Stimulated activated CD4-positive, alpha-beta T cell treated with anti-CD3 and anti-CD28 coated beads, Interleukin-4, amount 100 ng/mL, for 48 hours (primary cell): ENCODE results near the gene GNAZ.
"Not testable (repeated sequence)": the region's sequence is repeated elsewhere in the genome, so short reads cannot be mapped to it uniquely, and the experiment has no call there.

Source experiments
- DNase-seq, 2 donors: peaks; one replicate each; pipeline ENCODE4 v3.0.0-alpha.2; 2020; ENCODE audit warnings: low read depth in 2 of 2

The GNAZ gene

DNA sequence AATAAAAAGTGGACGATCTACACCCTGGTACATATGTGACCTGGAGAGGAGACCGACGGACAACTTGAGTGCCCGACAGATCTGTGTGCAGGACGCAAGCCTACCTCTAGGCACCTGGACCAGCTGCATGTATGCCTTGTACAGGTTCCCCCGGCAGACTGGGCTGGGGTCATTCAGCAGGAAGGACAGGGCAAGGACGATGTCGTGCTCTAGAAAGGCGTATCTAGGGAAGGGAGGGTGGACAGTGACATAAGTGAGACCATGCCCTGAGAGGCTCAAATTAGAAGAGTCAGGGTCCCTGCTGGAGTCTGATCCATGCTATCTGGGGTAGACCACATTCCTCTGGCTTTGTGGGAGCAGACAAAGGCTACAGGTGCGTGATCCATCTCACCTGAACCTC is 63.6 kb downstream of the GNAZ start:
- no peak for DNase-seq

DNA sequence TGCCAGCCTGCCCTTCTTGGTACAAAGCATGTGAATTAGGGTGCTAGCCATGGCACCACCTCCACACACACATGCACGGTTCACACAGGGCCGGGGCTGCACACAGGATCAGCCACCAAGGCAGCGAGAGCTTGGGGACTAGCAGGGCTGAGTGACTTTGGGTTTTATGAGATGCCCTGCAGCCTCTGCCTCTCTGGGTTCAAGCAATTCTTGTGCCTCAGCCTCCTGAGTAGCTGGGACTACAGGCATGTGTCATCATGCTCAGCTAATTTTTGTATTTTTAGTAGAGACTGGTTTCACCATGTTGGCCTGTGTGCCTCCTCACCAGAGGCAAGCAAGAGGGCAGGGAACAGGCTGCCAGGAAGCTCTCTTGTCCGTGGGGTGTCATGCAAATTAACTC is 66.7 kb downstream of the GNAZ start:
- not testable (repeated sequence) for DNase-seq

DNA sequence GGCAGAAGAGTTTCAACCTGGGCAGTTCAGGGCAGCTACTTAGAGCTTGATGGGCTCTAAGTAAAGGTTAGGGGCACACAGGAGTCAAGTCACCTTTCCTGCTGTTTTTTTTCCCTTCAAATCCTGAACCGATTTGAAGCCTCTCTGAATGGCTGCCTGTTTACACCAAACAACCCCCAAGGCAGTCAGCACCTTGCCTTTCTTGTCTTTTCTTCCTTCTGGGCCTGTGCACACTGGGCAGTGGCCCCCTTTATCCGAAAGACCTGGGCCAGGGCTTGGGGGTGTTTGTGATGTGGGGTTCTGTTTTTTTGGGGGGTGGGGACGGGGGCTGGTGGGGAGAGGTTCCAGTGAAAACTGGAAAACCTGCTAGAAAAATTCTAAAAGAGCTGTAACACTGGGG is 67.1 kb downstream of the GNAZ start:
- DNase-seq: no peak

DNA sequence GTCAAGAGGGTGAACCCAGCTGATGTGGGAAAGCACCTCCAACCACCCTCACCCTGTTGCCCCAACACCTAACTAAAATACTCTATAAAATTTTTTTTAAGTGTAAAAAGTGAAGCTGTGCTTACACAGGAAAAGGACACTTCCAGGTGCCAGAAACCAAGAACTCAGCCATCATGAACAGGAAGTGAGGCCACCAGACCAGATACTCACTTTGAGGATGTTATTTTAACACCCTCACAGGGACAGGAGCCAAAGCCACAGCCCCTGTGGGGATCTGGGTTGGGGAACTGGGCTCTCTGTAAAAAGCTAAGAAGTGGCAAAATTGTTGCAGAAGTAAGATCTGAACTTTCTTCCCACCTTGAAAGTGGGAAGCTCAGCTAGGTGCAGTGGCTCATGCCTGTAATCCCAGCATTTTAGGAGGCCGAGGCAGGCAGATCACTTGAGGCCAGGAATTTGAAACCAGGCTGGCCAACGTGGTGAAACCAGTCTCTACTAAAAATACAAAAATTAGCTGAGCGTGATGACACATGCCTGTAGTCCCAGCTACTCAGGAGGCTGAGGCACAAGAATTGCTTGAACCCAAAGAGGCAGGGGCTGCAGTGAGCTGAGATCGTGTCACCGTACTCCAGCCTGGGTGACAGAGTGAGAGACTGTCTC is 67.7 kb downstream of the GNAZ start:
- no peak for DNase-seq

DNA sequence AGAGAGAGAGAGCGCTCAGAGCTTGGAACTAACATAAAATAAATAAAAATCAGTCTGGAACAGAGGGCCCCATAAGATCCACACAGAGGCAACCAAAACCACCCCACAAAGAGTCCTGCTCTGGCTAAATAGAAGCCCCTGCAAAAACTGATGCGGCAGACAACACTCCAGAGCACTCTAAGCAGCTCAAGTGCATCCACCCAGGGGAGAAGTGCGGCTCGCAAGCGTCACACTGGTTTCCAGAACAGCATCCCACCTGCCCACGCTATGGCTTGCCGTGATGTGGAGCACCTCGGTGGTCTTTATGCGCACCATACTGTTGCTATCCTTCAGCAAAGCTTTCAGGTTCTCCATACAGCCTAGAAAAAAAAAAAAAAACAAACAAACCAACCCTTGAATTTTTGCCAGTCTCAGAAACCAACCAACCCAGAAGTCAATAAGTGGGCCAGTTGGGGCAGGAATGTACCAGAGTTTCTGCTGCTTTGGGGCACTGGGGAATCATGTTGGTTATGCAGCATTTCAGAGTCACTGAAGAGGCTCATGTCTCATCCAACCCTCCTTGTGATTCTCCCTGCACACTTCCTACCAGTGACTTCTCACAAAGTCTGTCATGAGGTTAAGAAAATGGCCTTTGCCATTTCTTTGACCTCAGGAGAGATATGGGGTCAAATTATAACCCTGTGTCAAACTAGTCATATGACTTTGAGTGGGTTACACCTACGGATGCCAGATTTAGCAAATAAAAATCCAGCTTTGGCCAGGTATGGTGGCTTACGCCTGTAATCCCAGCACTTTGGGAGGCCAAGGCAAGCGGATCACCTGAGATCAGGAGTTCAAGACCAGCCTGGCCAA is 68.5 kb downstream of the GNAZ start:
- DNase-seq: no peak

DNA sequence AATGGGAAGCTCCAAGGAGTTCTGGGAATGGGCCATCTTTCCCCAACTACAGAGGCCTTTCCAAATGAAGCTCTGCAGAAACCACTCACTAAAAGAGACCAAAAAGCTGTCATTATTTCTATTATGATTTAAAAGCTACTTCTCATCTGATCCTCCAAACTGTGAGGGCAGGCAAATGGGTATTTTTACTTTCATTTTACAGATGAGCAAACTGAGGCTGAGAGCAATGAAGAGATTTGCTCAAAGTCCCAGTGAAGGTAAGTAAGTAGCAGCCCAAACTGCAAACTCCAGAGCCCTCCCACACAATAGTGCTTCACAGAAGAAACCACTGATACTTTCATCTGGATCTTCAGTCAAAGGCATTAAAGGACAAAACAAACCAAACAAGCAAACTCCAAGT is 70.1 kb downstream of the GNAZ start:
- no peak for DNase-seq

DNA sequence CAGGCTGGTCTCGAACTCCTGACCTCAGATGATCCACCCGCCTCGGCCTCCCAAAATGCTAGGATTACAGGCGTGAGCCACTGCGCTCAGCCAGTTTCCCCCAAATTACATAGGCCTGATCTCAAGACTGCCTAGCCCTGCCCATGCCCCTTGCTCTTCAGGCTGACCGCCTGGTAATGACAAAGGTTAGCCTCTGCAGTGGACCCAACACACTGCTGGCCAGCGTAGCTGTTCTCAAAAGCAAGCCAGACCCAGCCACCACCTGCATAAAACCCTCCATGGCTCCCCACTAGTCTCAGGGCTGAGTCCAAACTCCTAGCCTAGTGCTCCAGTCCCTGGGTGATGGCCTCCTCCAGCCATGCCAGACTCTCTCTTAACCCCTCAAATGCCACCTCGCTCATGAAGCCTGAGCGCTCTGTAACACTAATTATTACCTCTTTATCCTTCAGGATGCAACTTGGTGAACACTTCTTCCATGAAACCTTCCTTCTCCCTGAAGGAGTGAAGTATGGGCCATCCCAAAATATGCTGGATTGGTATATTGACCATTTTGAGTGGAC is 72.3 kb downstream of the GNAZ start:
- DNase-seq: no peak

DNA sequence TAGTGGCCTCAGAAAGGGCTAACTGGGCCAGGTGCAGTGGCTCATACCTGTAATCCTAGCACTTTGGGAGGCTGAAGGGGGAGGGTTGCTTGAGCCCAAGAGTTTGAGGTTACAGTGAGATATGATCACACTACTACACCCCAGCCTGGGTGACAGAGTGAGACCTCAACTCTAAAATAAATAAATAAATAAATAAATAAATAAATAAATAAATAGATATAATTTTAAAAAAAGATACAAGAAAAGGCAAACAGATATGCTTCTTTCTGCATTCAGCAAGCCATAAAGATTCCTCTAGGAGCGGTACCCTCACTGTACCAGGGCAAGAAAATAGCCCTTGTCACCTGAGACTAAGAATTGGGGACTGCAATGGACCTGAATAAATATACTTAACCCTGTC is 72.8 kb downstream of the GNAZ start:
- no peak for DNase-seq

DNA sequence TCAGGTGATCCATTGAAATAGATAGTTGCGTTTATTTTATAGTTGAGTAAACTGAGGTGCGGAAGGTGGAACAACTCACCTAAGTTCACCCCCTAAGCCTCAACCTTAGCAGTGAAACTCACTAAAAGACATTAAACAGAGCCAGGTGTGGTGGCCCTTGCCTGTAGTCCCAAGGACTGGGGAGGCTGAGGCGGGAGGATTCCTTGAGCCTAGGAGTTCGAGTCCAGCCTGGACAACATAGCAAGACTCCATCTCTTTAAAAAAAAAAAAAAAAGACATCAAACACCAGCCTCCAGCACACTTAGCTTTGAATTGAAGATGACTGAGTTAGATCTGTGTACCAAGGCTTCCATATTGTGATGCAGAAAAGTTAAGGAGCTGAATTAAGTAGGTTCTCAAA is 74.1 kb downstream of the GNAZ start:
- no peak for DNase-seq

DNA sequence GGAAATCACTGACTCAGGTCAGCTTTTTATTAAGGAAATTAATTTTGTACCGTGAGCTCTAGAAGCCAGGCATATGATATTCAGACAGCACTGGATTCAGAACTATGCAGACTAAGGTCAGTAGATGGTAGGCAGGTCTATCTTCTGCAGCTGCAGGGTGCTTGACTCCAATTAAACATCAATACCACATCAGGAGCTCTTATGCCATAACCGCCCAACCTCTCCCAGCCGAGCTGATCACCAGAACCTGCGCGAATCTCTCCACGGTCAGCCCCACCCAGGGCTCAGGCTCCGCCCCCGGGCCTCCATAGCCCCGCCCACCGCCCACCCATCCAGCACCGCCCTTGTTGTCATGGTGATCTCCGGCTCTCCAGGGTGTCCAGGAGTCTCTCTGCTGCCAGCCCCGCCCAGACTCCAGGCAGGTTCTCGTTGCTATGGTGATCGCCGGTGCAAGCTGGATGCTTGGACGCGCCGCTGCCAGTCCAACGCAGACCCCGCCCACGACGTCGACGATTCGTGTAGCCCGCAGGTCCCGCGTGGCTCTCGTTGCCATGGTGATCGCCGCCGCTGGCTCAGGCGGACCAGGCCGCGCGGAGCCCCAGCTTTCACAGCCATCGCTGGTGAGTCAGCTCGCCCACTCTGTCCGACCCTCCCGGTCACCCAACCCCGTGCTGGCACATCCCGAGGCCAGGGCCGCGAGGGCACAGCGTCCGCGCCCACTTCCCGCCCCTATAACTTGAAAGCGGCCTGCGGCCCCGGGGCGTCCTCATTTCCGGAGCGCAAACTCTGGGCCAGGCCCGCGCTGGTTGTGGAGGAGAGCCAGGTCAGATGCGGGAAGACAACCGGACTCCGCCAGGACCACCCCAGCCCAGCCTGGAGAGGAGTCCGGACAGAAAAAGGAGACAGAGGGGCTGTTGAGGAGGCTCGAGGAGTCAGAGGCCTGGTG is 74.9 kb downstream of the GNAZ start, which contains the start of gene RAB36:
RAB36 (plus strand) TSS at position 546 of the 946 bp plus-strand sequence. CDS start 1,140 bp downstream, outside the sequence.
- peak; percentile 74 to 85 for DNase-seq

DNA sequence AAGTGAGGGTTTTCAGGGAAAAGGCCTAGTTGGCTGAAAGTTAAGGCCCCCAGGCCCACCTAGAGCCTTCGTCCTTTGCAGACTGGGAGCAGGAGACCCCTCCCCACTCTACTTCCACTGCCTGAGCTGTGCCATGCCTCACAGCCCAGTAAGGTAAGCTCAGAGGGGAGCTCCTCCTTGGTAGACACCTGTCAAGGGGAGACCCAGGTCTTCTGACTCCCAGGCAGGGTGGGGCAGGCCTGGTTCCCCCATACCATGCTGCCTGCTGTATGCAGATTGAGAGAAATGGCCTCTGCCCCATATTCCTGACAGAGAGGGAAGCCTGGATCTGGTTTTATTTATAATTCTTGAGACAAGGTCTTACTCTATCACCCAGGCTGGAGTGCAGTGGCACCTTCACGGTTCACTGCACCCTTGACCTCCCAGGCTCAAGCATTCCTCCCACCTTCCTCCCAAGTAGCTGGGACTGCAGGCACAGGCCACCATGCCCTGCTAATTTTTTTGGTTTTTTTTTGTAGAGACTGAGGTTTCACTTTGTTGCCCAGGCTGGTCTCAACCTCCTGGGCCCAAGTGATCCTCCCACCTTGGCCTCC is 75.7 kb downstream of the GNAZ start:
- no peak for DNase-seq

DNA sequence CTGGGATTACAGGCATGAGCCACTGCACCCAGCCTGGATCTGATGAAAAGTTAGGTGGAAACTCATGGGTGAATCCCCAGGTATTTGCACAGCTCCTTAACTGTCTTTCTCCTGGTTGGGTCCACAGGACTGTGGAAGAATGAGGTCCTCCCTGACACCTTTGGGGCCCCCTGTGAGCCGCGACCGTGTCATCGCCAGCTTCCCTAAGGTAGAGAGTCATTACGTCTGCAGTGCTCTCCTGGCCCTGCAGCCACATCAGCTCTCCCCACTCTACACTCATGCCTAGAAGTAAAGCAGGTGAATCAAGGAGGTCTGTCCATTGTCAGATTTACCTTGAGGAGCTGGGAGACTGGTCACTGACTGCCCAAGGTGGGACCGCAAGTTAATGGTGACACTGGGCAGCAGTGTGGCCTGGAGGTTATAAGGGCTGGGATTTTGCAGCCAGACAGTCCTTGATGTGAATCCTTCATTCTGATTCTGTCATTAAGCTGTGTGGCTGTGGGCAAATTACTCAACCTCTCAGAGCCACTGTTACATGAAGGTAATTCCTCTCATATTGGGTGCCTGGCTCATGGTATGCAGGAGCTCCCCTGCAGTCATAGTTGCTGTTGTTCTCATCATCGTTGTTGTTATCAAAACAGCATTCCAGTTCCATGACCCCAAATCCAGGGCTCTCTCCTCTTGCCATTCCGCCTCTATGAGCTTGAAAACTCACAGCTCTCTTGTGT is 76.3 kb downstream of the GNAZ start:
- no peak for DNase-seq

DNA sequence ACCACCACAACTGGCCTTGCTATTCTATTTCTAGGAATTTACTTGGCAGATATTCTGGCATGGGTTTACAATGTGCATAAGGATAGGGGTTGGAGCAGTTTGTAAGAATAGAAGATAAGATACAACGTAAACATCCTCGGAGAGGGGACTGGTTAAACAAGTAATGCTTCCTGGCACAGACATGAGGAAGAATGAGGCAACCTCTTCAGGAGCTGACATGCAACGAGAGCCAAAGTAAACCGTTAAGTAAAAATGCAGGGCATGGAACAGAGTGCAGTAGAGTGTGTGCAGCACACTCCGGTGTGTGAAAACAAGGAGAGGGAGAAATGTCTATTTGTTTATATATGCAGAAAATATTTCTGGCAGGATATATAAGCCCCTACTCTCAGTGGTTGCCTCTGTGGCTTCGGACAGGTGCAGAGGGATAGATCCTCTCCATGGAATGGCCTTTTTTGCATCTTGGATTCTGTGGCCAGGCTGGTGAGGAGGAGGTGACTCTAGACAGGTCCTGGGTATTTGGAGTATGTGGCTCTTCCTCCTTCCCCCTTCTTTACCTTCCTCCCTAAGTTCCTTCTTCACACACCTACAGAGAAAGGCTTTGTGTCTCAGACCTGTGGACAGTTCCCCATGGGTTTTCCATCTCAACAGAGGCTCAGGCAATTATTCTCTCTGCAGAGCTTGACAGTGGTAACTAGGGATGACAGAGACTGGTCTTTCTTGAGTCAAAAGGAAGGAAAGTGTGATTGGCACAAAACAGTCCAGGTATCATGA is 77.5 kb downstream of the GNAZ start:
- DNase-seq: no peak

DNA sequence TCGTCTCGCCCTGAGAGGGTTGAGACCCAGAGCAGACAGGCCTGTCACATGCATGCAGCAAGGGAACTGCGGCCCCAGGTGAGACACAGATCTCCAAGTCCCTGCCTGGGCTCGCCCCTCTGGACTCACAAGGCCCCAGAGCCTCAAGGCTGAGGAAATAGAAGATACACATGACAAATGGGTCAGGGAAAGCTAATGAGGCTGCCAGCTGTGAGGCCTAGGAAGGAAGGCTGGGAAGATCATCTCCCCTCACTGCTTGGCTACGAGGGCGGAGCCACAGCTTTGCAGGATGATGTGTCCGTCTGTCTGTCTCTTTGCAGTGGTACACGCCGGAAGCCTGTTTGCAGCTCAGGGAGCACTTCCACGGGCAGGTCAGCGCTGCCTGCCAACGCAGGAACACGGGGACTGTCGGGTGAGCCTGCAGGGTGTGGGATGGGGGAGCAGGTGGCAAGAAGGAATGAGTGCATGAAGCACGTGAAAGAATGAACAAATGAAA is 79.5 kb downstream of the GNAZ start:
- DNase-seq: no peak

DNA sequence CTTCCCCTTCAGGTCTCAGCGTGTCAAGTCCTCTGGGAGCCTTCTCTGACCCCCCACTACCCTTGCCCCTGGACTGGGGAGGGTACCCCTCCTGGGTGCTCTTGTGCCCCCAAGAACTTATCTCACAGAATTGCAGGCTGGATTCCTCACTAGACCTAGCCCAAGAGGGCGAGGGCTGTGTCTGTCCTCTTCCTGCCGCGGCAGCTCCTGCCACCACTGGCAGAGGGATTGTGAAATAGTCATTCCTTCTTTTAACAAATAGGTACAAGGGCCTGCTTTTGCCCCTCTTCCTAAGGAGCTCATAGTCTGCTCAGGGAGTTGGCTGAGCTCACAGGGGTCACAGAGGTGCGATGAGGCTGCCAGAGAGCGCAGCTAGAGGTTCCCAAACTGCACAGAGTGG is 80.4 kb downstream of the GNAZ start:
- no peak for DNase-seq

DNA sequence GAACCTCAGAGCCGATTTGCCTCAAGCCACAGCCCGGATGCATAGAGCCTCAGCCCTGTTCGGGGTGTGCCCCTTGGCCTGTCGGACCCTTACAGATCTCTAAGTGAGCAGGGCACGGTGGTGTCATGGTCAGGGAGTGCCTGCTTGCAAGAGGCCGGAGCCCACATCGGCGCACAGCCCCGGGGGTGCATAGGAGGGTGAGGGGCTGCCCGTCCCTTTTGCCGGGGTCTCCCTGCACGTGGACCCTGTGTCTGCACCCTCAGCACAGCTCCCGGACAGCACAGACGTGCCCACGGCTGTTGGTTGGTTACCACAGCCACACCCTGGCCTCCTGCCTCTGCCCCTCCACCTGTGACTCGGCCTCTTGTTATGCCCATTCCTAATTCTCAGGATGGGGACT is 81.5 kb downstream of the GNAZ start:
- DNase-seq: no peak

DNA sequence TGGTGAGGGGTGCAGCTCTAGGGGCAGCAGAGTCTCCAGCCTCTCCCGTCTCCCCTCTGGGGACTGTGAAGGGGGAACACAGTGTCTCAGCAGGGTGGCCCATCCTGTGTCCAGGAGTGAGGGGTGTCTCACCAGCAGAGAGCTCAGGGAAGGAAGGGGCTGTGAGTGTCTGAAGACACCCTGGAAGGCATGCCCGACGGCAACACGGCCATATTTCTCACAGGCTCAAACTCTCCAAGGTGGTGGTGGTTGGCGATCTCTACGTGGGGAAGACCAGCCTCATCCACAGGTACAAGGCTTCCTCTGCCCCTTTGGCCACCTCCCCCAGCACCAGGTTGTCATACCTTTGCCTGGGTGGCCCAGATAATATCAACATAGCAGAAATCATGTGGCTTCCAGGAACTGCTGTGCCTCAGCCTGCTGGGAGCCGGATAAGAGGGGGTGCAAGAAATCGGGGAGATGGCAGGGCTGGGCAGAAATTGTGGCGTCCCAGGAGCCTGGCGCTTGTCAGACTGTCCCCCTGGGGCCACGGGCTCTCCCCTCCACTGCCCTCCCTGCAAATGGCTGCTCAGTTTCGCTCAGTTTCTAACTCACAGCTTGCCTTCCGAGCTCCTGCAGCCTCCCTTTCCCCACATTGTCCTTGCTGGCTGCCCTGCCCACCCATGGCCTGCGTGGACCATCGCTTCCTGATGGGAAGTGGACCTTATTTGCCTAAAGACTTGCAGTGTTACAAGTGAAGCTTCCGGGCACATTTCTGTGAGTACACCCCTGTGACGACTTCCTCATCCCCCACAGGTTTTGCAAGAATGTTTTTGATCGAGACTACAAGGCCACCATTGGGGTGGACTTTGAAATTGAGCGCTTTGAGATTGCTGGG is 82.2 kb downstream of the GNAZ start:
- no peak for DNase-seq

DNA sequence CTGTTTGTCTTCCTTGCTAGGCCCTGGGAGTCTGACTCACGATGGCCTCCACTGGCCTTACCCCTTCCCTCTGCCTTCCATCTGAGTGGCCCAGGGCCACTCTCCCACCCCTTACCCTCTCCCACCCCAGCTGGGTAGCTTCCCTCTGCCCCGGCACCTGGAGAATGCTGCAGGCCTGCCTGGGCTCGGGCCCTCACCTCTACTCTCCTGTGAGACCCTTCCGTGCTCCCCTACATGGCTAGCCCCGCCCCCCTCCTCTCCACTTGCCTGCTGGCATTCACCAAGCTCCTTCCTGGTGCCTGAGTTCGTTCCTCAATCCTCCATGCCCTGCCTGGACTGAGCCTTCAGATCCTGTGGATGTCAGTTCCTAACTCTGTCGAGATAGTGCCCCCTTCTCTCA is 83.7 kb downstream of the GNAZ start:
- no peak for DNase-seq

DNA sequence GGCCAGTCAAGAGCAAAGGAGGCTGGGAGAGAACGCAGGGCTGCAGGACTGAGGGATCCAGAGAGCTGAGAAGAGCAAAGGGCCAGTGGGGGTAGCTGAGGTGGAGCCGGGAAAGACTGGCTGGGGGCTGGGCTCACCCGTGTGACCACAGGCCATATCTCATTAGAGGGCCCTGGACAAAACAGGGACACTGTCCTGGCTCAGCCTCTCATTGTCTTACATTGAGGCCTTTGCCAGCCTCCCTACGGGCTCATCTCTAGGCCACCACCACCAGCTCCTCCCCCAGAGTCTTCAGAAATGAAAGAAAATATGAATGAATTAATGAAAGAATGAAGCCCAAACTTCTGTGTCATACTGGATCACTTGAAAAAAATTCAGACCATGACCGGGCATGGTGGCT is 84.1 kb downstream of the GNAZ start:
- DNase-seq: no peak
